GM12801 (cell line): ENCODE data around the gene NEK7.

Experiments used
- TF ChIP-seq, protein P1 (sequence below): IDR thresholded peaks from one replicate; pipeline ENCODE4 v1.5.1; 2011; ENCODE audit warnings: control low read depth; ENCODE audit not compliant: insufficient read length; ENCODE audit errors: extremely low read depth

Gene NEK7

DNA sequence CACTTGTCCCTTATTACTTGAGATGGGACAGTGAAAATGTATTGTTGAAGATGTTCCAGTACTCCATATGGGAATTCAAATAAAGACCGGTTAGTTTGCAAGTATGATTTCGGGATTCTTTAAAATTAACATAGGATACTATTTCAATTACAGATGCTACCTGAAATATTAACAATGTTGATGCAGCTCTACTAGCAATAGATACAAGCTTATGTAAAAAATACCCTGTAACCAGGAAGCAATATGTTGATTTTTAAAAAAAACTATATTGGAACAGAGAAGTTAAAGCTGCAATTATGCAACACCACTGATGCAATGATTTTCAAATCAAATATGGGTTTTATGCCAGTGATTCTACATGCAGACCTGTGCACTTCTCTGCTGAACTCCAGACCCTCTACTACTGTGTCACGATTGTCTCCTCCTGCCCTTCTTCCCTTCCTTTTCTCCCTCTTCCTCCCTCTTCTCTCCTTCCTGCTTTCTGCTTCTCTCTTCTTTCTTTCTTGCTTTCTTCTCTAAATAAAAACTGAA lies 204.5 kb downstream of the NEK7 start:
- TF ChIP-seq, protein P1, sequence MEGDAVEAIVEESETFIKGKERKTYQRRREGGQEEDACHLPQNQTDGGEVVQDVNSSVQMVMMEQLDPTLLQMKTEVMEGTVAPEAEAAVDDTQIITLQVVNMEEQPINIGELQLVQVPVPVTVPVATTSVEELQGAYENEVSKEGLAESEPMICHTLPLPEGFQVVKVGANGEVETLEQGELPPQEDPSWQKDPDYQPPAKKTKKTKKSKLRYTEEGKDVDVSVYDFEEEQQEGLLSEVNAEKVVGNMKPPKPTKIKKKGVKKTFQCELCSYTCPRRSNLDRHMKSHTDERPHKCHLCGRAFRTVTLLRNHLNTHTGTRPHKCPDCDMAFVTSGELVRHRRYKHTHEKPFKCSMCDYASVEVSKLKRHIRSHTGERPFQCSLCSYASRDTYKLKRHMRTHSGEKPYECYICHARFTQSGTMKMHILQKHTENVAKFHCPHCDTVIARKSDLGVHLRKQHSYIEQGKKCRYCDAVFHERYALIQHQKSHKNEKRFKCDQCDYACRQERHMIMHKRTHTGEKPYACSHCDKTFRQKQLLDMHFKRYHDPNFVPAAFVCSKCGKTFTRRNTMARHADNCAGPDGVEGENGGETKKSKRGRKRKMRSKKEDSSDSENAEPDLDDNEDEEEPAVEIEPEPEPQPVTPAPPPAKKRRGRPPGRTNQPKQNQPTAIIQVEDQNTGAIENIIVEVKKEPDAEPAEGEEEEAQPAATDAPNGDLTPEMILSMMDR = no peak

DNA sequence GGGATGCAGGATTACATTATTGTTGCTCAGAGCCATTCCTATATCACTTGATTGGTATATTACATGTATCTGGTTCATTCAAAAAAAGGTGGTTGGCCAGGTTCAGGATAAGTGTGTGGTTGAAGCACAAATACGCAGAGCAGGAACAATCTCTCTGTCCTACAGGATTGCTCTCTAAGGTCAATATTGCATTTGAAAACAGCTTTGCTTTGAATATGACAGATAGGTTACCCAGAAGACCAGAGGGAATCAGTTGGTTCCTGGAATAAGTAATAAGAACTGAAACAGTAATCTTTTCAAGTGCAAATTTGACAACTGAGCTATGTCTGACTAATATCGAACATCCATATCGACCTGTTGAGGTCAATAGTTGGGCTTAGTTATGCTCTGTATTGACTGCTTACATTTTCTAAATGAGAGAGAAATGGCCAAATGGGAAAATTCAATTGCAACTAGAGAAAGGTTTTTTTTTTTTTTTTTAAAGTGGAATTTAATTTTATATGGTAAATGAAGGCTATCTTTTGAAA lies 206.9 kb downstream of the NEK7 start:
- TF ChIP-seq, protein P1 = no peak

DNA sequence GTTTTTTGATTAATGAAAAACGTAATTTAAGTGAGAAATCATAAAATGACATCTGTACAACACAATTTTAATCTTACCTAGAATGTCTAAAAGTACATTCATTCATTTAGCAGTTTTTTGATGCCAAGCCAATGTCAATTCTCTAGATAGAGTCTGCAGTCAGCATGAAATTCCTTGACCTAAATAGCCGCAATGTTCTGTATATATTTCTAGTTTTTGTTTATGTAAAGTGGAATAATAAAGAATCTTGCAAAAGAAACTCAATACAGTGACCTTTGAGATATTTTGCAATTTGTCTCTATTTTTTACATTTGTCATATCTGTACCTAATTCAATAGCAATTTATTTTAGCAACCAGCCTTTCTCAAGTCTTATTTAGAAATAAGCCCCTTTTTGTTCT lies 207.7 kb downstream of the NEK7 start:
- TF ChIP-seq, protein P1 = no peak

DNA sequence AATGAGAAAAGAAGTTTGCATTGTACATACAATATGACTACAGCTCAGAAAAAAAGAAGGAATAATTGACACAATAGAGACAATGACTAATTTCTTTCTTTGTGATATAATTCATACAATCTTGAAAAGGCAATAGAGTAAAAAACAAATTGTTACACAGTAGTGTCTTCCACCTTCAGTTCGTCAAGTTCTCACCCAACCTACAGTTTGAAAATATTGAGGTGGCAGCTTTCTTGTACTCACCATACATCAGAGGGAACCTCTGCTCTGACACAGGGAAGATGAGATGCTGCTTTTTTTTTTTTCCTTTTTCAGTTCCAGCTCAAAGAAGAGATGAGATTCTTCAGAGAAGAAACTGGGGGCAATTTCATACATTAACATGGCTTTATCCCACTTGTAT lies 210.5 kb downstream of the NEK7 start:
- TF ChIP-seq, protein P1 = no peak

DNA sequence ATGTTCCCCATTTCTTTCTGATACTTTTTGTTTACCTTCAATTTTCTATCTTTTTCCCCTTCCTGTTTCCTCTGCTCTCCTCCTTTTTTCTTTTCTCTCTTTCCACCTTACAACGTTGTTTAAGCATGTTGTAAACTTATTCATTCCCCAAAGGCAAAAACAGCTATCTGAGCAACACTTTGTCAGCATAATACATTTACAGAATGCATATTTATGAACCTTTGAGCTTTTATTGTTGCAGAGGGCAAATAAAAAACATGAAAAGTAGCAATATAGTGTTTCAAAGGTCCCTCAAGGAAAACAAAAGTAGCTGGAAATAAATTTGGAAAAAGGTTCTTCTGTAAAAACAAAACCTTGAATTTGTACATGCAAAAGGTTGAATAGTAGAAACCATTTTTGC lies 214.2 kb downstream of the NEK7 start:
- TF ChIP-seq, protein P1 = no peak
